HFFc6 (cell line): Measurements from ENCODE around the gene CSF3R. TPM values are rescaled to one million over a fixed set of nuclear protein-coding genes. Genes with fewer than 3 reads are reported as not detected.
A peak's percentile ranks its signal among the peaks of the same experiment; 100 is the strongest.
"Not testable (repeated sequence)": the region's sequence is repeated elsewhere in the genome, so short reads cannot be mapped to it uniquely, and the experiment has no call there.

Experiments
- DNase-seq: peaks from one replicate; pipeline ENCODE4 v3.0.0-alpha.2; 2018
- H3K27ac Mint-ChIP-seq: 2 replicates; pipeline ENCODE4 v1.8.0; 2020; ENCODE audit warnings: mild to moderate bottlenecking, mixed read lengths
- H3K27me3 Mint-ChIP-seq: 2 replicates; pipeline ENCODE4 v1.8.0; 2021; ENCODE audit warnings: mild to moderate bottlenecking, moderate library complexity, mixed read lengths; ENCODE audit not compliant: insufficient read depth
- H3K36me3 Mint-ChIP-seq: 2 replicates; pipeline ENCODE4 v1.8.0; 2021; ENCODE audit warnings: low read depth, mixed read lengths
- H3K4me1 Mint-ChIP-seq: 2 replicates; pipeline ENCODE4 v1.8.0; 2020; ENCODE audit warnings: low read depth, mixed read lengths
- H3K4me3 Mint-ChIP-seq: 2 replicates; pipeline ENCODE4 v1.8.0; 2020; ENCODE audit warnings: mild to moderate bottlenecking, moderate library complexity, mixed read lengths
- H3K9me3 Mint-ChIP-seq: 2 replicates; pipeline ENCODE4 v1.8.0; 2020; ENCODE audit warnings: mild to moderate bottlenecking, mixed read lengths
- CTCF ChIP-seq: fragments of 200-600 bp; sonication (generic); IDR thresholded peaks from 2 replicates; pipeline ENCODE4 v1.5.0; 2021; ENCODE audit warnings: antibody characterized with exemption, mild to moderate bottlenecking
- total RNA-seq, 6 experiments: library from RNA; stranded (reverse); fragmentation: NEBNext Ultra II Directional; extraction: Animal tissue kit (Norgen Biotek cat#: 25700); gene quantifications; 2 replicates in 1 of 6; 3 replicates in 5 of 6; pipeline ENCODE4 v1.2.3, GENCODE V29; 2021

CSF3R gene
- total RNA-seq, 6 experiments from 2014 or later: not detected

GRCh38 chr1:36511804-36512798, 29.4 kb upstream of the CSF3R start:
- no peak for TF ChIP-seq CTCF
- Mint-ChIP-seq H3K27me3 (peaks cover 30% of the 10 kb centered on the region), H3K27ac (peak overlapping the region; percentile 47), H3K4me1 (peaks cover 11% of the 10 kb centered on the region), H3K36me3 (no peaks in the 10 kb centered on the region), H3K9me3 (no peaks in the 10 kb centered on the region), H3K4me3 (no peak overlapping the region)
- peak; percentile 42 for DNase-seq

- not testable (repeated sequence) for DNase-seq, H3K9me3 Mint-ChIP-seq, H3K4me1 Mint-ChIP-seq, H3K27ac Mint-ChIP-seq, H3K36me3 Mint-ChIP-seq, H3K4me3 Mint-ChIP-seq
- peaks cover 34% of the 10 kb centered on the region for H3K27me3 Mint-ChIP-seq
Observed at GRCh38 chr1:36511220-36511619, 28.5 kb upstream of the CSF3R start.

- H3K27ac Mint-ChIP-seq: no peak overlapping the region
- H3K9me3 Mint-ChIP-seq: no peaks in the 10 kb centered on the region
- H3K4me1 Mint-ChIP-seq: peaks cover 8% of the 10 kb centered on the region
- TF ChIP-seq CTCF: no peak
- no peak for DNase-seq
- H3K4me3 Mint-ChIP-seq: no peak overlapping the region
- no peaks in the 10 kb centered on the region for H3K36me3 Mint-ChIP-seq
- H3K27me3 Mint-ChIP-seq: peaks cover 36% of the 10 kb centered on the region
Observed at GRCh38 chr1:36510418-36510817, 27.7 kb upstream of the CSF3R start.

- no peaks in the 10 kb centered on the region for H3K9me3 Mint-ChIP-seq
- H3K36me3 Mint-ChIP-seq: no peaks in the 10 kb centered on the region
- TF ChIP-seq CTCF: no peak
- peaks cover 26% of the 10 kb centered on the region for H3K27me3 Mint-ChIP-seq
- H3K4me3 Mint-ChIP-seq: no peak overlapping the region
- no peak overlapping the region for H3K27ac Mint-ChIP-seq
- no peak for DNase-seq
- H3K4me1 Mint-ChIP-seq: peaks cover 8% of the 10 kb centered on the region
Observed at GRCh38 chr1:36508257-36508656, 25.5 kb upstream of the CSF3R start.

GRCh38 chr1:36506276-36506920, 23.7 kb upstream of the CSF3R start:
- Mint-ChIP-seq H3K4me1 (no peaks in the 10 kb centered on the region), H3K36me3 (no peaks in the 10 kb centered on the region), H3K27me3 (peaks cover 23% of the 10 kb centered on the region), H3K4me3 (no peak overlapping the region), H3K9me3 (no peaks in the 10 kb centered on the region), H3K27ac (no peak overlapping the region)
- TF ChIP-seq CTCF: no peak
- no peak for DNase-seq

- no peak overlapping the region for H3K4me3 Mint-ChIP-seq
- H3K9me3 Mint-ChIP-seq: no peaks in the 10 kb centered on the region
- no peak for DNase-seq
- H3K4me1 Mint-ChIP-seq: no peaks in the 10 kb centered on the region
- no peak for TF ChIP-seq CTCF
- H3K36me3 Mint-ChIP-seq: no peaks in the 10 kb centered on the region
- H3K27me3 Mint-ChIP-seq: peaks cover 16% of the 10 kb centered on the region
- H3K27ac Mint-ChIP-seq: no peak overlapping the region
Observed at GRCh38 chr1:36503733-36504132, 21.0 kb upstream of the CSF3R start.
